Adrenal gland (tissue), 5 donors: Measurements from ENCODE around the gene SNTB2.

ENCODE experiments used
- POLR2A ChIP-seq, 2 donors: fragments of 450-650 bp; IDR thresholded peaks; one replicate each; pipeline ENCODE4 v1.6.1; 2017; ENCODE audit warnings: antibody characterized with exemption in 2 of 2, mild to moderate bottlenecking in 2 of 2, moderate library complexity in 1 of 2
- TF ChIP-seq, protein P1 (sequence below), 6 experiments: fragments of 450-650 bp in 4 of 6; fragments of 200-600 bp in 2 of 6; sonication (generic) in 1 of 6; IDR thresholded peaks; 1 replicate in 5 of 6; 2 replicates in 1 of 6; pipeline versions ENCODE4 v1.5.1 to v1.8.0; 2016 to 2021; ENCODE audit warnings: antibody characterized with exemption in 6 of 6, mild to moderate bottlenecking in 2 of 6, moderate library complexity in 1 of 6
- donor health status: DM: no; HTN: no; CAD: no.

DNA sequence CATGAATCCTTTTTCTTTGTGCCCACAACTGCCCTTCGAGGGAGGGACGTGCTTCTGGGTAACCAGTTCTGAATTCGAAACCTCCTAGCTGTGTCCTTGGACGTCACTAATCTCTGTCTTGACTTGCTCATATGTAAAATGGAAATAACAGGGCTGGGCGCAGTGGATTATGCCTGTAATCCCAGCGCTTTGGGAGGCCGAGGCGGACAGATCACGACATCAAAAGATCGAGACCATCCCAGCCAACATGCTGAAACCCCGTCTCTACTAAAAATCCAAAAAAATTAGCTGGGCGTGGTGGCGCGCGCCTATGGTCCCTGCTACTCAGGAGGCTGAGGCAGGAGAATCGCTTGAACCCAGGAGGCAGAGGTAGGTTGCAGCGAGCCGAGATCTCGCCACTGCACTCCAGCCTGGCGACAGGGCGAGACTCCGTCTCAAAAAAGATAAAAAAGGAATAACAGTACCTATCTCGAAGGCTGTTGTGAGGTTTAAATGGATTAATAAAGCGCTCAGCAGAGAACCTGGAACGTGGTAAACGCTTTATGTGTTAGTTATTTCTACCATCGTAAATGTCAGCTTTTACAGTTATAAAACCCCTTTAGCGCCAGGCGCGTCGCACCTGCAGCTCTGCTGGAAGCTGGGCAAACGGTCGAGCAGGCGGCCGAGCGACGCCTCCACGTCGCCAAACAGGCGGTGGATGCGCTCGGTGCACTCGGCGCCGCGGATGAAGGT lies 151.8 kb downstream of the SNTB2 start:
- no peak for TF ChIP-seq POLR2A (IDR thresholded peaks at IDR 0.05)
- TF ChIP-seq, protein P1, sequence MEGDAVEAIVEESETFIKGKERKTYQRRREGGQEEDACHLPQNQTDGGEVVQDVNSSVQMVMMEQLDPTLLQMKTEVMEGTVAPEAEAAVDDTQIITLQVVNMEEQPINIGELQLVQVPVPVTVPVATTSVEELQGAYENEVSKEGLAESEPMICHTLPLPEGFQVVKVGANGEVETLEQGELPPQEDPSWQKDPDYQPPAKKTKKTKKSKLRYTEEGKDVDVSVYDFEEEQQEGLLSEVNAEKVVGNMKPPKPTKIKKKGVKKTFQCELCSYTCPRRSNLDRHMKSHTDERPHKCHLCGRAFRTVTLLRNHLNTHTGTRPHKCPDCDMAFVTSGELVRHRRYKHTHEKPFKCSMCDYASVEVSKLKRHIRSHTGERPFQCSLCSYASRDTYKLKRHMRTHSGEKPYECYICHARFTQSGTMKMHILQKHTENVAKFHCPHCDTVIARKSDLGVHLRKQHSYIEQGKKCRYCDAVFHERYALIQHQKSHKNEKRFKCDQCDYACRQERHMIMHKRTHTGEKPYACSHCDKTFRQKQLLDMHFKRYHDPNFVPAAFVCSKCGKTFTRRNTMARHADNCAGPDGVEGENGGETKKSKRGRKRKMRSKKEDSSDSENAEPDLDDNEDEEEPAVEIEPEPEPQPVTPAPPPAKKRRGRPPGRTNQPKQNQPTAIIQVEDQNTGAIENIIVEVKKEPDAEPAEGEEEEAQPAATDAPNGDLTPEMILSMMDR (IDR thresholded peaks at IDR 0.05) = no peak
